Stimulated activated CD4-positive, alpha-beta T cell treated with anti-CD3 and anti-CD28 coated beads, Interleukin-4, amount 100 ng/mL, for 4 hours (primary cell): ENCODE results near the gene PALB2.

ENCODE experiments used
- DNase-seq, 2 experiments: peaks; one replicate each; pipeline ENCODE4 v3.0.0-alpha.2; 2020

The PALB2 gene

DNA sequence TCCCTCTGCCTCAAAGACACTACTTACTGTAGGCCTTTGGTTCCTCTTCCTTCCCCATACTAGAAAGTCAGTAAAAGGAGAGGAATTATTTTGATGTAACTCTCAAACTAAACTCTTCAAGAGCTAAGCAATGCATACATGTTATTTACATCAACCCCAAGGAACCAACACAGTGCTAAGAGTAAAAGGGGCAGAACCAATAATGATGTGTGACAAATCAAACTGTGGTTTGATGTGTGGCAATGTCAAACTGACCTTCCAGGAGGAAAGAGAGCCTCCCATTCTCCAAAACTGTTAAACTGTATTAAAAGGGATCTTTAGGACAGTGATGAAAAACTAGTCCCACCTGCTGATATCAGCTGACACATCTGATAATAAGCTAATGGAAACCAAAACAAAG lies 60.7 kb downstream of the PALB2 start:
- DNase-seq: no peak

GRCh38 chr16:23579371-23579770 lies 61.7 kb downstream of the PALB2 start:
- no peak for DNase-seq

- no peak for DNase-seq
Observed at GRCh38 chr16:23578101-23578830, 62.8 kb downstream of the PALB2 start.

GRCh38 chr16:23577493-23577892 lies 63.6 kb downstream of the PALB2 start:
- DNase-seq: no peak

GRCh38 chr16:23575834-23576233 lies 65.3 kb downstream of the PALB2 start:
- DNase-seq: no peak

DNA sequence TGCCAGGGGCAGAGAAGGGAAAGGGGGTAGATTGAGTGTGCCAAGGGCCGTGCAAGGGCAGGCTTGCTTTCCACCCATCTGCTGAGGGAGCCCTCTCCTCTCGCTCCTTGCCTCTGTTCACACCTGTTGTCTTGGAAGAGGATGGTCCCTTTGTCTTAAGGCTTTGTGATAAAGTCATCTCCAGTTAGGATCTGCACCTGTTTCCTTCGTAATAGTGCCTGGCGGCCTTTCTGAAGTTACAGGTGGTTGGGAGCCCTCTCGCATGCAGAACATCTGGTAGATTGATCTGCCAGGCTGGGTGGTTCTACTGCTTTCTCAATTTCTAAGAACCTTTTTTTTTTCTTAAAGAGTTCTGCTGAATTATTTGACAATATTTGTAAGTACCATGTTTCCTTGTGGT lies 67.3 kb downstream of the PALB2 start:
- DNase-seq: no peak

GRCh38 chr16:23572394-23572793 lies 68.7 kb downstream of the PALB2 start:
- DNase-seq: no peak

DNA sequence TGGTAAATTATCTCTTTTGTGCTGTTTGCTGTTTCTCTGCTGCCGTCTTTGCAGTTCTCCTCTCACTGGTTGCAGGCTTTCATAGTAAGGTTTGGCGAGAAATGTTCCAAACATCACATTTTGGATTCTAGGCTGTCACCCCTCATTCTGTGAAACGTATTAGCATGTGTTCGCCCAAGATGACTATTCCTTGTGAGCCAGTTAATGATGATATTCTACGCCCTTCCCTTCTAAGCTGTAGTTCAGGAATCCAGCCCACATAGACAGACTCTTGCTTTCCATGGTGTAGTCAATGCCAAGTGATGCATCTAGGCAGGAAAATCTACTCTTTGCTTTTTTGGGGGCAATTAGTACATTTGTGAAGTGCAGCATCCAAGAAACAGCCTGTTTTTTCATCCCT lies 69.2 kb downstream of the PALB2 start:
- no peak for DNase-seq

- DNase-seq: no peak
Observed at GRCh38 chr16:23570992-23571632, 70.0 kb downstream of the PALB2 start.

DNA sequence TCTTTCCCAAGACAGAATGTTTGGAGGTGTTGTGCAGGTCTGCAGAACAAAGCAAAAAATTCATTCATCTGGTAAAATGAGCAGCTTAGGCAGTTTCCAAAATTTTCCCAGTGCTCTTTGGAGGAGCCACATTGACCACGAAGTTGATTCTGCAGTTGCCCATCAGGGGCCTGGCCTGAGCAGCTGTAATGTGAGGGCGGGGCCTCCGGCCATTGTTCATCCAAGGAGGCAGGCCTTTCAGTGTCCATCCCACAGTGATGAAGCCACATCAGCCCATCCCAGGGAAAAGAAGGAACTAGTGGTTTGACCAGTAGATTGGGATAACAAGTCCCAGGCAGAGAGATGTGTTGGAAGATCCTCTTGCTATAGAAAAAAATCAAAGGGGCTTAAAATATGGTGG lies 73.5 kb downstream of the PALB2 start:
- no peak for DNase-seq

DNA sequence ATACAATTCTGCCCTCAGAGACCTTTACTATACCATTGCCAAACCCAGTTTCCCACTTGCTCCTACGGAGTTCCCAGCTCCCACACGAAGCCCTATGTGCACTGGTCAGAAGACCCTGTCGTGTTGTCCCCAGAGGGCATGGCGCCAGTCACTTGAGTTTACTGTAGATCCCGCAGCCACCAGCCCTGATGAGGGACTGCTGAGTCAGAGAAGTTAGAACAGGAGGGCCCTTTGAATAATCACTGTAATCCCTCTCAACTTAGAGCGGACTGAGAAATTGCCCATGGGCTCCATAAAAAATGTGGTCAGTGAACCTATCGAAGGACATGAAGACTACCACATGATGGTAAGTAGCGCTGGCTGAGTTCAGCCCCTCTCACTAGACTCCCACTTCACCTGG lies 74.4 kb downstream of the PALB2 start:
- no peak for DNase-seq

DNA sequence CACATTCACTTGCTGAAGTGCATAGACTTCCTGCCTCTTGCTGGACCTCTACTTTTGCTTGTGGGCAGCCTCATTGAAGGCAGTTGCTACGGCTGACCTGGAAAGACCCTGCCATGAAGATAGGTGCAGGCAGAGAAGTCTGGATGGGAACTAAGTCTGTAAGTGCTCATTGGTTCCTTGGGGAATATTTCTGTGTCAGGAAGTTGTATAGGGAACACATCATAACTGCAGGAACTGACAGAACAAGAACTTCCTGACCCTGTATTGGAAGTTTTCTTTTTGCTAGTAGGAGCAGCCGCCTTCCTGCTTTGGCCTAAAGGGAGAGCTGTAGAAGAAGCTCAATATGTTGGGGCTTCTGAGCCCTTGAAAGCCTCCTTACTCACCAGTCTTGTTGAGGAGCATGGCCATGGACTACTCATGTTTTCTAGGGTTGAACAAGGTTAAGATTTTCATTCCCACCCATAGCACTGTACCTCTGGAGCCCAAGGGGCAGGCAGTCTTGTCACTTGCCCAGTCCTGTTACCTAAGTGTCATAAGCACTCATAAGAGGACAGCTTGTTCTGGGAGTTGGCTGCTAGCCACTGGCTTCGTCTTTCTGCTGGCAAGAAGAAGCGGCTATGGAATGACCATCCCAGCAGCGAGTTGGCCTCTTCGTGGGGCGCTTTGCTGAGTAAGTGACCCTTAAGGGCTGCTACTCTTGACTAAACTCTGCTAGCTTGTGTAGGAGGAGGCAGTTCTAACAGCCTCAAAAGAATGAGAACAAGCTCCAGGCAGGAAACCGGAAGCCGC lies 76.3 kb downstream of the PALB2 start:
- DNase-seq: no peak

- no peak for DNase-seq
Observed at GRCh38 chr16:23563186-23563585, 77.9 kb downstream of the PALB2 start.

DNA sequence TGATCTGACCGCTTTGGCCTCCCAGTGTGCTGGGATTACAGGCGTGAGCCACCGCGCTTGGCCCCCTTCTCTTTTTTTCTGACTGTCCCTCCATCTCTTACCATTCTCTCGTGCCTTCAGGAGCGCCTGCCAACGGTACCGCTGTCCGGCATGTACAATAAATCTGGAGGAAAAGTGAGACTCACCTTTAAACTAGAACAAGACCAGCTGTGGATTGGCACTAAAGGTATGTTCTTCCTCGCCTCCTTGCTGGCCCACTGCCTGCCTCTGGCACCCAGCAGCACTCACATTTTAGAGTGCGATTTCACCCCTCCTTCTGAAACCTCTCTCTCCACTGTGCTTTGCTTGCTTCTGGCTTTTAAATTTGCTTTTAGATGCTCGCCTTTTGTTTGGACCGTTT lies 78.6 kb downstream of the PALB2 start:
- no peak for DNase-seq

GRCh38 chr16:23561586-23561985 lies 79.5 kb downstream of the PALB2 start:
- DNase-seq: no peak

DNA sequence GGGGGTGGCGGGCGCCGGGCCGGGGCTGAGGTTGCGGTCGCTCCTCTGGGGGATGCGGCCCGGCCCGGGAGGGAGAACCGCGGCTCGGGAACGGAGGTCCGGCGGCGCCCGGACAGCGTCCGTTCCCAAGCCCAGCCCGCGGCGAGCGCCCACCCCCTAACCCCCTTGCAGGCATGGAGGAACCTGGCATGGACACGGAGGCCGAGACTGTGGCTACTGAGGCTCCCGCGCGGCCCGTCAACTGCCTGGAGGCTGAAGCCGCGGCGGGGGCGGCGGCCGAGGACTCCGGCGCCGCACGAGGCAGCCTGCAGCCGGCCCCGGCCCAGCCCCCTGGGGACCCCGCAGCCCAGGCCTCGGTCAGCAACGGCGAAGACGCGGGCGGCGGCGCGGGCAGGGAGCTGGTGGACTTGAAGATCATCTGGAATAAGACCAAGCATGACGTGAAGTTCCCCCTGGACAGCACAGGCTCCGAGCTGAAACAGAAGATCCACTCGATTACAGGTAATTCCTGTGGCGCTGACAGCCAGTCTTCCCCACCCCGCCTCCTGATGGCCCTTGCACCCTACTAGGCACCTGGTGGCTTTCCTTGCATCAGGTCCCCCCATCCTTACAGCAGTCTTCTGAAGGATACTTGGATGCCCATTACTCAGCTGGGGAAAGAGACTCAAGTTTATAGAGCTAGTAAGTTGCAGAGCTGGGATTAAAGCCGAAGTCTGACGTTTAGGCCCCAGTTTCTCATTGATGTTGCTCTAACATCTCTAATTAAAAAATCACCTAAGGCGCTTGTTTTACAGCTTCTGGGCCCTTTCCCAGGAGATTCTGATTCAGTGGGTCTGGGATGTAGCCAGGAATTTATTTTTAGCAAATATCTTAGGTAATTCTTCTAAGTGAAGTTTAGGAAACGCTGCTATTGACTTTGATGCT lies 83.1 kb downstream of the PALB2 start:
- peak in 1 of 2 experiments; percentile 4 for DNase-seq

DNA sequence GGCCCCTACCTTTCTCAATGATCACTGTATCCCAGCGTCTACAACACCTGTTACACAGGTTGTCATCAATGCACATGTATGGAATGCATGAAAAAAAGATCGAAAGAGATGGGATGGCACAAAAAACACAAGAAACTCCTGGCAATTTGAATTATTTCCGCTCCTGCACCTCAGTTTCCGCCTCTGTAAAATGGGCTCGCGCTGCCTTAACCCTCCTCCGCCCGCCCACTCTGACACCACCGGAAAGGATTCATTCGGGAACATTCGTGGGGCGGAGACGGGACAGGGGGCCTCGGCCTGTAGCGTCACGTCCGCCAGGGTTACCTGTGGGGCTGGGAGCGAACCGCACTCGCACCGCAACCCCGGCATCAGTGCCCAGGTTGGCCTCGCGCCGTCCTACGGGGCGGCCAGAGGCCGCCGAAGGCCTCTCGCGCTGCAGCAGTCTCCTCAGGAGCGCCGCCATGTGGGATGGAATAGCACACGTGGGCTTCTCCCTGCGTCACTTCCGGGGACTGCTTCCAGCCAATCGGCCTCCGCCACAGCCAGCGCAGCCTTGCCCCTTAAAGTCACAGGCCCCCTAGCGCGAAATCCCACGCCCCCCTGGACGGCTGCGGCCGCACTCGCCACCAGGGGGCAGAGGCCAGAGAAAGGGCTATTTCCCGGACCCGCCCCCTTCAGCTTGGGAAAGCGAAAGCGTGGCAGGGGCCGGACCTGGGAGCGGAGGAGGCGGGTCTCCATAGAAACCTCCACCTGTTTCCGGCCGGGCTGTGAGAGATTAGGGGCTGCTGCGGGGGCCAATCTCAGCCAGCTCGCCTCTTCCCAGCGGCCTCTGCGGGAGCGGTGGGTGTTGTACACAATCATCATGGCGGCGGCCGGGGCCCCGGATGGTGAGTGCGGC lies 84.0 kb downstream of the PALB2 start, which contains the start of the genes EARS2 and UBFD1:
Gene EARS2, minus strand, starts transcription at position 470 of the 898 bp plus-strand sequence. Its CDS starts 7 bp downstream, at position 463.
Gene UBFD1, plus strand, starts transcription at position 847 of the 898 bp plus-strand sequence. Its CDS starts 16 bp downstream, at position 863.
- DNase-seq: peak; percentile 96 to 97

GRCh38 chr16:23554536-23554935 lies 86.6 kb downstream of the PALB2 start:
- no peak for DNase-seq
